HT-29 (cell line): Measurements from ENCODE around the gene HPCAL4. TPM values are rescaled to one million over a fixed set of nuclear protein-coding genes. Genes with fewer than 3 reads are reported as not detected.

Source experiments
- DNase-seq: peaks from one replicate; pipeline ENCODE4 v3.0.0-alpha.2; 2015; ENCODE audit warnings: low spot score
- total RNA-seq: library from RNA; depleted of rRNA; stranded (reverse); fragments of >200 nt; shearing (Covaris generic); gene quantifications from 2 replicates; pipeline ENCODE4 v1.2.3, GENCODE V29; 2014

The HPCAL4 gene
- total RNA-seq, 1 experiment from 2014 or later, result not detected

DNA sequence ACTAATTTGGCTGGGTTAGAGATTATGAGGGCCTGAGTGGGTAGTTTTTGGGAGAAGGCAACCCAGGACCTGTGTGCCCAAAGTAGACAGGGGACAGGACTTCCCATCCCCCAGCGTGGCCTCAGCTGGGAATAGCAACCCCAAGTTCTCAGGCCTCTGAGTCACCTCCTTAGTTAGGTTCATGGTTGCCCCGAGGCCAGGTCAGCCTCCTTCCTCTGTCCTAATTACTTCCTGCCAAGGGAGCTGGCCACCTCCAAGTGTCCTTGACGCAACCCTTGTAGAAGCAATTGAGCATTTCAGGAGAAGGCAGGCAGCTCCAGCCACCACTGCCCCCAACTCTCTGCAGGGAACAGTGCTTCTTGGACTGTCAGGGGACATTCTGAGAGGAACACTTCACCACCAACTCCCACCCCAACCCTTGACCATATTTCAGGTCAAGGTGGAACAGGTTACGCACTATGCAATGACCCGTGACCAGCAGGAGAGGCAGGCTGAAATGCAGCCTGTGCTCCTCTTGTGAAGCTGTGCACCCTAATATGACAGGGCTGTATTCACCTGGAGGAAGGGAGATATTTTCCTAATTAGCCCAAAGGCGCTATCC, 14.2 kb downstream of the HPCAL4 start:
- DNase-seq, result no peak

DNA sequence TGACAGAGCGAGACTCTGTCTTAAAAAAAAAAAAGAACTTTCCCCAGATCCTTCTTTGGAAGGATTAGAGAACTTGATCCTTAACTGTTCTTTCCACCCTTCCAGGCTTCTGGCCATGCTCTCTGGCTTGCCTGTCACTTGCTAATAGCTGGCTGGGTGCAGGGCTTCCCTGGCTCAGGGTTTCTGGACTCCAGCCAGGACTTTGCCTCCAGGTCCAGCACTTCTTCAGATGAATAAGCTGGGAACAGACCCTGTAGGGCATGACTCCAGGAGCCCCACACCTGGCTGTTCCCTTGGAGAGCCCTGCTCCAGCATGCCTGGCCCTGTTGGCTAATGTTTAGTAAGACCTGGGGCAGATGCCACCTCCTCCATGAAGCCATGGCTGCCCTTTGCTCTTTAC, 16.0 kb downstream of the HPCAL4 start:
- DNase-seq, result no peak

DNA sequence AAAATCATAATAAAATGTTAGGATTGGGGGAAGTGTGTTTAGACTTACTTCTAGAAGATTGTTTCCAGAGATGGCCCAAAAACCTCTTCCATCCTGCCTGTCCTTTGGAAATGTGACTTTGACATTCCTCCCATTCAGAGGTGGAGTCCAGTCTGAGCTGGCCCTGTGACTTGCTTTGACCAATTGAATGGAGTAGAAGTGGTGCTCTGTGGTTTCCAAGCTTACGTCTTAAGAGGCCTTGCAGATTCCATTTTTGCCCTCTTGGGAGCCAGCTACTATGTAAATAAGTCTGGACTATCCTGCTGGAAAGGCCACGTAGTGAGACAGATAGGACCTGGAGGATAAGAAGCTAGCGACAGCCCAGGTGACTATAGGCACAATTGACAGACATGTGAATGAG, 18.0 kb downstream of the HPCAL4 start:
- DNase-seq, result no peak

DNA sequence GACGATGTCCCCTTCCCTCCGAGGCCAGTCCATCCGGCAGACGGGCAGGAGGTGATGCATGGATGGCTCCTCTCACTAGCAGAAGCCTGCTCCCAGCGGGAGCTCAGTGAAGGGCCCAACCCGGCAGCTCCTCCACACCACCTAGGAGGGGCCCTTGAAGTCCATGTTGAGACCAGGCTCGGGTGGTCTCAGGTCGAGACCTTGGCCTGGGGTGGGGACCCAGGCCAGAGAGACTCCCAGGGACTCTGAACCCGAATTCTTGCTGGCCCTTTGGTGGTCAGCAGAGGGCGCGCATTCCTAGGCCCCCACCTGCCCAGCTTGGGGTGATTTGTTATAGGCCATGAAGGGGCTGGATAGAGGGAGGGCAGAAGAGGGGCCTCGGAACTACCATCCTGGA, 18.7 kb downstream of the HPCAL4 start:
- DNase-seq, result no peak

DNA sequence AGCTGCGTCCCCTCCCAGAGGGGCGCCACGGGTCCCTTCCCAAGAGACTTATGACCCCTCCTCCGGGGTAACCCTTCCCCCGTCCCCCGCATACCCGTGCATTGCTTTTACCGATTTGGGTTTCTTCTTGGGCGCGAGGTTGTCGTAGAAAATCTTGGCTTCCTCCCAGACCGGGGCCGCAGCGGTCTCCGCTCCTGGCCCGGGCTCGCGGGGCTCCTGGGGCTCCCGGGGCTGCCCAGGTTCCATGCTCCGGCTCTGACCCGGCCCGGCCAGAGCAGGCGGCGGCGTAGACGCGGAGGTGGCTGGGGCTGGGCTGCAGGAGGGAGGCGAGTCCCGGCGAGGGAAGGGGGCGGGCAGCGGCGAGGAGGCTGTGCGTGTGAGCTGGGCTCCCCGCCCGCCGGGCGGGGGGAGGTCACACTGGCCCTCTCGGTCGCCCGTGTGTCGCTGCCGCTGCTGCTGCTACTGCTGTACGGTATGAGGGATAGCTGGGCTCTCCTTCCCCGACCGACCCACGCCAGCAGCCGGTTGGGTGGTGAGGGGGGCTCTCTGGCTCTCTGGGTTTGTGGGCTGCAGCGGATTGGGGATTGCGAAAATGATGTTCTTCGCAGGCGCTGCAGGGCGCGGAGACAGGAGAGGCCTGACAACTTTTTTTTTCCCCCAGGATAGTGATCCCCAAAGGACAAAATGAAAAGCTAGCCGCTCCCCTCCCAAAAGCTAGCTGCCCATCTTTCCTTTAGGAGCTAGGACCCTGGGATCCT, 19.3 kb downstream of the HPCAL4 start, which contains the start of gene NT5C1A:
Gene NT5C1A (minus strand): TSS at position 315 of the 758 bp plus-strand sequence. CDS start 69 bp downstream, at position 246.
- DNase-seq, result no peak

DNA sequence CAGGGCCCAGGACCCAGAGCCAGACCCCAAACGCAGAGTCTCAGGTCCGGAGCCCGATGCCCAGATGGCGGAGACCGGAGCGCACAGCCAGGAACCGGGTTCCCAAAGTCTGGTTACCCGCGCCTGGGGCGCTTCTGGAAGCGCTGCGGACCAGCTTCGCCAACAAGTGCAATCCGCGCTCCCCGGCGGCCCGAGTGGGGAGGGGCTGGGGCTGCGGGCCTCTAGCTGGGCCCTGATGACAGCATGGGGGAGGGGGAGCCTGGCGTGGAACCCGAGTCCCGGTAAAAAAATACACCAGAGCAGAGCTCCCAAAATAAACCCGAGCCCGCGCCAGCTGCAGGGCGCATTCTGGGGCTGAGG, 19.8 kb downstream of the HPCAL4 start:
- no peak for DNase-seq

DNA sequence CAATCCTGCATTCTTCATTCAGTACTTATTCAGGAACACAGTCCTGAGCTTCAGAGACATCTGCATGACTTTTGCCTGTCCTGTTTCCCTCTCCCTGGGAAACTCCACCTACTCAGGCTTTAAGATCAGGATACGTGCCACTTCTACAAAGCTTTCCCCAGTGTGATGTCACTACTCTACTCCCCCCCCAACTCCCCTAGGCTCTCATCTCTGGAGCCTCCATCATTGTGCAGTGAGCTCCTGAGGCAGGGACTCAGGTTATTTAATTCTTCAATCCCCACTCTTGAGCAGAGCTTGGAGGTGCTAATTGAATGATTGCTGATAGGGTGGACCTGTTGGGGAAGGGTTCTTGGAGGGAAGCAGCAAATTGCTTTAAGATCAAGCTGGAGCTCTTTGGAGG, 20.5 kb downstream of the HPCAL4 start:
- no peak for DNase-seq

DNA sequence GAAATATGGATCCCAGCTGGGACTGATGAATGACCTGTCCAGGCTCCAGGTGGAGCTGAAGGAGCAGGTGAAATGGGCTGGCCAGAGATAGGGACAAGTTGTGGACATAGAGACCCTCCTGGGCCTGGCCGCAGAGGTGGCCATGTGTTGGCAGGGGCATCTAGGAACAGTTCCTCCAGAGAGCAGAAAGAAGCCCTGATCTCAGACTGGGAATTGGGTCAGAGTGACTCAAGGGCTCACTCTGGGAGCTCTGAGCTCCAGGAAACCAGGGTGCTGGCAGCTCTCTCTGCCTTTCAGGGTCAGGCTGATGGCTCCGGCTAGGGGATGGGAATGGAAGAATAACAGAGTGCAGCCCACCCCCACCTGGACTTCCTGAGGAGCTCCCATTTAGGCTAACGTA, 22.3 kb downstream of the HPCAL4 start:
- no peak for DNase-seq

DNA sequence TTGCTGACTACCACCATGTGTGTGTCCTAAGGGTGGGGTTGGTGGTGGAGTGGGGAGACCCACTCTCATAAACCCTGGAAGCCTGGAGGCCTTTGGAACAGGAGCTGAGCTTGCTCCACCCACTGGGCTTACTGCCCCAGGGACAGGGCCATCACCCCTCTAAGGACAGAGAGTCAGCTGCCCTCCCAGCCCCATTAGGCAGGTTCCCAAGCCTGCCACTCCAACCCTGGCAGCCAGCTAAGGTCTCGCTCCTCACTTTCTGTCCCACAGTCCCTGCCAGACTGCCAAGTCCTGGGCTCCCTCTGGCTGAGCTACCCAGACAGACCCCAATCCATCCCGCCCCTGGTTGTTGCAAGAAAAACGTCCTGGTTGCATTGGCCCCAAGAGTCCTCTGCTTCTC, 23.1 kb downstream of the HPCAL4 start:
- no peak for DNase-seq

DNA sequence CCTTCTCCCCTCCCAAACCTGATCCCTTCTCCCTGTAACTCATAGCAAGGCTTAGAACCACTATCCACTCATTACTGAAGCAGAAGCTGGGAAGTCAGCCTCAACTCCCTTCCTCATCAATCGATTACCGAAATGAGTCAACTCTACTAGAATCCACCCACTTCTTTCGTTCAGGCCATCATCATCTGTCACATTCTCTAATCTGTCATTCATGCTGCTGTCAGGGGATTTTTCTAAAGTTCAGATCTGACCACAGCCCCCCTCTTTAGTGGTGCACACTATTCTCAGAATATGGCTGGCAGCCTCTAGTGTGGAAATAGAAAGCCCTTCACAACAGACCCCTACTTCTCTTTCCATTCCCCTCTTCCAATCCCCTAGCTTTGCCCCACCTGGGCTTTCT, 24.5 kb downstream of the HPCAL4 start:
- DNase-seq, result no peak

DNA sequence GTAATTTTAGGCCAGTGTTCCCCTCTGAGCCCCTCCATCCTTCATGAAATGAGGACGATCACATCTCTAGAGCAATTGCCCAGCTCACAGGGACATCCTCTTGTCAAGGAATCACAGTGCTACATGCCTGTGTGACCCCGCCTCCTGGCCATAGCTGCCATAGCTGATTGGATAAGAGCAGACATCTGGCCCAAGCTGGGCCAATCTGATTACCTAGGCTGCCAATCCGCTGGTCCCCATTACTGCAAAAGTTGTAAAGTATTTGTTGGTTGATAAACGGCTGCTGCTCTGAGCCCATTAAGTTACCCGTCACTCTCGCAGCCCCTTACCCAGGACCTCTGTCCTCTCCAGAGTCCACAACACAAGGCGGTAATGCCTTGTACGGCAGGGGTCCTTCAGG, 27.7 kb downstream of the HPCAL4 start:
- DNase-seq, result no peak

DNA sequence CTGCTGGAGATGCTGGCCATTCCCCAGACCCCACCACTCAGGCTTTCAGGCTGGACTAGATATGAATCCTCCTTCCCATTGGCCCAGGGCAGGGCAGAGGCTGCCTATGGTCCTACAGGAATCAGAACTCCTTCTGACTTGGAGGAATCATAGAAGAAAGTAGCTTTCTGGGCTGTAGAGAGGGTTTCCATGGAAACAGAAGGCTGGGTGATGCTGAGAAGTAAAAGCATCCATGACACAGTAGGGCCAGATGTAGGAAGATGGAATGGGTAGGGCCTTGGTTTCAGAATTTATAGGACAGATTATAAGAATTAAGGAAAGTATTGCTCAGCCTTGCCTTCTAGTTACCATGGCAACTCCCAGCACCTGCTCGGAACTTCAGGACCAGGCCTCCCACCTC, 28.4 kb downstream of the HPCAL4 start:
- no peak for DNase-seq

DNA sequence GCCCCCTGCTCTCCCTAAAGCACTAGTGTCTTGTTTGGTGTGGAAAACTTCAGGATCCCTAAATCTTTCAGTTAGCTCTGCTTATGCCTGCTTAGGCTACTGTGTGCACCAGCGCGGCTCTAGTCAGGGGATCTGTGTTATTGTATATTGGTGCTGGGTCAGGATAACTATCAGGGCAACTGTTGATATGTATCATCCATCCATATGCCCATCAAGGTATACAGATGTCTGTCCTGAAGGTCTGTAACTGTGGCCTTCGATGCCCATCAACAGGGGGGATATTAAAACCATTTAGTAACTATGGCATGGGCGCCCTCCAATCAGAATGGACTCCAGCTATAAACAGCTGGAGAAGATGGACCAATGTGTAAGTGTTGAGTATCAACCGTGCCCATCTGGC, 31.7 kb downstream of the HPCAL4 start:
- no peak for DNase-seq

DNA sequence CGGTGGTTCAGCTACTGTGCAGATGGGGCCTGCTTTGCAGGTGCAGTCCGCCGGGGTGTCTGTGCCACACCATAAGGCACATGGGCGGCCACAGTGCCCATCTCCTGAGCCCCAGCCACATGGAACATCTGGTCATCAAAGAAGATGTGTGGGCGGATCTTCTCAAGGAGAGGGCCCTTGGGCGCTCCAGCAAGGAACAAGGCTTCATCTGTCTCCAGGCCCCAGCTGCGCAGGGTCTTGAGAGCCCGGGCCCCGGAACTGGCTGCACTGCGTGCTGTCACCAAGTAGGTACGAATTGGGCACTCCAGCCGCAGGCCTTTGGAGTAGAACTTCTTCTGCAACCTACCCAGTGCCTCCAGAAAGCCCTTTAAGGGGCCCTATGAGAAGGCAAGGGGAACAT, 32.1 kb downstream of the HPCAL4 start:
- DNase-seq, result no peak

DNA sequence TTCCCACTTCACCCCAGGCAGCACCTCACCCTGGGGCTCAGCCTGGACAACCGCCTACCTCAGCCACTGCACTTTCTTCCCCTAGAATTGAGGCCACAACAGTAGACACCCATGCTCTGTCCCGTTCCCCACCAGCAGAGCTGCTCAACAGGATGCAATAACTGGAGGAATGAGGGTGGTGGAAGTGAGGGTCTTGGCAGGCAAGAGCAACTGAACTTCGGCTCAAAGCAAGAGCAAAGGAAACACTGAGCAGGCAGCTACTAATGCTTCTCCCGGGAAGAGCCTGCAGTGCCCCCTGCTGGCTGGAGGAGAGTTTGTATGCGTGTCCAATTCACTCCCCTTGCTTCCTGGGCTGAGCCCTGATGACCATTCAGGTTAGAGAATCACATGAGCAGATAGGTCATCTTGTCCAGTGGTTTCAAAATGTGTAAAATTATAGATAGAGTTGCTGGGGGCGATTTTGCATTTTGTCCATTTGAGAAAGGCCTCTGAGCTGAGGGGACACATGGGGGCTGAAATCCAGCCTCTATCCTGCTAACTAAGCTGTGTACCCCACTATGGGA, 33.2 kb downstream of the HPCAL4 start:
- DNase-seq, result peak; percentile 73

DNA sequence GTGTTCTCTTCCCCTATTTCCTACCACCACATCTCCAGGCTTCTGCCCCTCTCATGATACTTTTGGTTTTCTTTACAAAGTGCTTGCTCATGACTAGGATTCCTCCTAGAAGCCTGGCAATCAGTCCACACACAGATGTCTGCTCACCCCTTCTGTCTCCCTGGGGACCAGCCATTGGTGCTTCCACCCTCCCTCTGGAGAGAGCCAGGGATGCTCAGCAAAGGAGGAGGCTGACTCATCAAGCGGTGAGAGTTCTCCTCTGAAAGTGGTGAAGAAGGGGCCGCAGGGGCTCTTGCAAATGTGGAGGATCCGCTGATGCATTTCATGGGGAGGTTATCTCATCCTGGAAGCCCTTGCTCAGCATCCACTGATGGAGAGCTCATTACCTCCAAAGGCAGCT, 33.8 kb downstream of the HPCAL4 start:
- no peak for DNase-seq

DNA sequence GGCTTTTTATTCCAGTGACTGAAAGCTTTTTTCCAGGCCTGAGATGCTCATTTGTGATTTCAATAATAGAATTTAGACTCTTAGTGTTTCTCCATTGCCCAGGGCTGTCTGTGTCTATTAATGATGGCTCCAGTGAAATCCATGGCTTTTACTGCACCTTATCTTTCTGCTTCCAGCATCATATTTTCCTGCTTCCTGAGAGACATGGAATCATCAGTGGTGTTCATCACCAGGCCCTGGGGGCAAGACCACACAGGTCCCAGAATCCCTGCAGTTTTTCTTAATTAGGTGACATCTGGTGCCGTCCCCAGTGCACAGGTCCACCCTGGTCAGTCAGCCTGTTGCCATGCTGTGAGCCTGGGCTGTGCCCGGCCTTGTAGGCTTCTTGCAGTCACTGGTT, 34.8 kb downstream of the HPCAL4 start:
- no peak for DNase-seq

DNA sequence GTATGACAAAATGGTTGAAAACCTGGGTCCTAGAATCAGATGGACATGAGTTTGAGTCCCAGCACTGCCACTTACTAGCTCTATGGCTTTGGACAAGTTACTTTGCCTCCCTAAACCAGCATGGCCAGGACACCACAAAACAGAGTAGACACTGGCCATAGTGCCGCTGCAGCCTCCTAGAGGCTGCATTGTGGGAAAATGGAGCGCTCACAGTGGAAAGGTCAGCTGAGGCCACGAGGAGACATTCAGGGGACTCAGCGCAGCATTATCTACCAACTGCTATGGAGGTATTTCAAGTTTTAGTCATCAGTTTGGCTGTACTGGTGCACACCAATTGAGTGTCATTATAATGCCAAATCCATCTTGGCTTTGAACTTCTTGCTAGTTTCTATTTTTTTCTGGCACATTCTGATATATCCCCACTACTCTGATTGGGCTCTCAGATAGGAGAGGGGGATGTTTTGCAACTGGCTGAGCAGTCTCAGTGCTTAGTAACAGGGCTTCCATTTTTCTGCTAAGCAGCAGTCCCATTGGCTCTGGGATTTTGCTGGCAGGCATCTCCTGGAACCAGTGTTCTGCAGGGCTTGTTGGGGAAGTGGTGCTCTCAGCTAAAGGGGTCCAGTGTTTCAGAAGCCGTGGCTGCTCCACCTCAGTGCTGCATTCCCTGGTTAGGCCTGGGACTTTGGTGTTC, 35.5 kb downstream of the HPCAL4 start:
- DNase-seq, result no peak

DNA sequence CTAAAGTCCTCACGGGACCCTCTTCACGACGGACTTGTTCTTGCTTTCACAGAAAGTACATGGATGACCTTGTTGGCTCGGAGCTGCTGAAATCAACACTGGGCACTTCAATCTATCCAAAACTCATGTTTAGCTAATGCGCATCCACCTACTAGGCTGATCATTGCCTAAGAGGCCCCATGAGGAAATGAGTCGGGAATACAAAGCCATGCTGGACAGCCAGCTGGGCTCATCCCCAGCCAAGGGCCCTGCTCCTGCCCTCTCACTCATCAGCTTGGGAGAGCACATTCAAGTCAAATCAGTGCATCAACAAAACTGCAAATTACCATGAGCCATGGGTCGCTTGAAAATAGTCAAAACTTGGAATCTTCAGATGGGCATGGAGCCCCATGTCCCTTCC, 36.9 kb downstream of the HPCAL4 start:
- no peak for DNase-seq

DNA sequence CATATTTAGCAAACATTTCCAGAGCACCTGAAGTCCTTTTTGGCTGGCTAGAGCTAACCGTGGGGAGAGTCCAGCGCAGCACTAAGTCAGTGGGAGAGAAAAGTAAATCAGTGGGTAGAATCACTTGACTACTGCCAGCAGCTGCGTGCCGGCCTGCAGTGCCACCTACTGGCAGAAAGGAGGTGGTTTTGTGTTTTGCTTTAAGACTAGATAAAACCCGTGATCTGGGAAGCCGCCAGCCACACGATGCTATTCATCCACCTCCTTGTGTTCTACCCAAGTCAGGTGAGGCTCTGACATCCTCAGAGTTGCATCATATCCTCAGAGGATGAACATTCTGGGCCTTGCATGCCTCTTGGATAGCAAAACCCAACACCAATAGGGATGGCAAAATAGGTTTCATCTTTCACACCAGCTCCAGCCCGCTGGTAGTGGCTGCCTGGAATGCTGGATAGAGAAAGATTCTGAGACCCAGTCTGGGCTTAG, 37.6 kb downstream of the HPCAL4 start:
- DNase-seq, result peak; percentile 72

DNA sequence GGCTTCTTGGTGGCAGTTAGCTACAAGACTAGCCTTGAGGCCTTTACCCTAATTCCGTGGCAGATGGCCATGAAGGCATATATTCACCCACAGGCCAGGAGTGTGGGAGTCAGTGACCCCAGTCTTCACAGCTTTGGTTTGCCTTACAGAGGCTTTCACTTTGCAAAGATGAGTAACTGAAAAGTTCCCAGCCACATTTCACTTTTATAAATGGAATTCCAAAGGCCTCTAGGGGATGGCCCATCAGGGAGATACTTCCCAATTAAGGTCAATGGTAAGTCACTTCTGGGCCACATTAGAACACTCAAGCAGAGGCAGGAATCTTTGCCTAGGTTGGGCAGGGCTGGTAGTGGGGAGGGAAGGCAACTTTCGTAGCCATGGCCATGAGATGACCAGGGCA, 38.7 kb downstream of the HPCAL4 start:
- DNase-seq, result no peak

DNA sequence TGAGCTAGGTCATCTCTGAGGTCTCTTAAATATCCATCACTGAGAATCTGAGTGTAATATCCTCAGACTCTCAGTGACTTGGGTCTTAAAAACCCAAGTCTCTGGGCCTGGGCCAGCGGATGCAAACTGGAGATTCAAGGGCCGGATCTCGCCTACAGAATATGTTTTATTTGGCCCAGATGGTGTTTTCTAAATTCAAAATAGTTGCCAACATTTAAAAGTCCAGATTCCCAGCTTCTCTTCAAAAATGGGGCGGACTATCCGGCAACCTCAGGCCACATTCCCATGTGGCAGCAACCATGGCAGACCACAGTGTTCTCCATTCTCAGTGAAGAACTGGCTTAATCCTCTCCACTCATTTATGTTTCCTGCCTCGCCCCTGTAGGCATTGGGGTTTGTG, 39.1 kb downstream of the HPCAL4 start:
- DNase-seq, result no peak

DNA sequence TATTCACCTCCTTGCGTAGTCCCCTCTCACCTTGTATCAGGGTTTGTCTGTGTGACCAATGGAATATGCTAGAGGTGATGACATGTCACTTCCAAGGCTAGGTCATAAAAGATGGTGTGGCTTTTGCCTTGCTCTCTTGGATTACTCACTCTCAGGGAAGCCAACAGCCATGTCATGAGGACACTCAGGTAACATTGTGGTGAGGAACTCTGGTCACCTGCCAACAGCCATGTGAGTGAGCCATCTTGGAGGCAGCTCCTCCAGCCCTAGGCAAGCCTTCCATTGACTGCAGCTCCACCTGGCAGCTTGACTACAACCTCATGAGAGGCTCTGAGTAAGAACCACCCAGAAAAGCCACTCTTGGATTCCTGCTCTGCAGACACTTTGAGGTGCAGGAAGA, 40.8 kb downstream of the HPCAL4 start:
- no peak for DNase-seq
